DMS153 treated with DMSO at 0.1 percent for 48 hours (cell line): ENCODE results near the gene POFUT2.

Source experiments
- DNase-seq: peaks from one replicate; lab custom pipeline; 2025; ENCODE audit not compliant: unreplicated experiment; lab: John Stamatoyannopoulos, UW

POFUT2 gene

GRCh38 chr21:45250914-45251634 is 36.6 kb downstream of the POFUT2 start:
- DNase-seq, result no peak

GRCh38 chr21:45250272-45250671 is 37.4 kb downstream of the POFUT2 start:
- DNase-seq, result no peak

GRCh38 chr21:45249626-45250025 is 38.1 kb downstream of the POFUT2 start:
- DNase-seq, result no peak

- no peak for DNase-seq
These were observed 38.8 kb downstream of the POFUT2 start for GRCh38 chr21:45248893-45249381.

GRCh38 chr21:45248301-45248892 is 39.3 kb downstream of the POFUT2 start:
- no peak for DNase-seq

- no peak for DNase-seq
These were observed 41.0 kb downstream of the POFUT2 start for GRCh38 chr21:45246386-45247320.

- DNase-seq, result no peak
These were observed 42.8 kb downstream of the POFUT2 start for GRCh38 chr21:45244799-45245340.

- no peak for DNase-seq
These were observed 44.1 kb downstream of the POFUT2 start for GRCh38 chr21:45243603-45244002.

GRCh38 chr21:45241357-45241756 is 46.3 kb downstream of the POFUT2 start:
- DNase-seq, result no peak

GRCh38 chr21:45237401-45237800 is 50.3 kb downstream of the POFUT2 start:
- DNase-seq, result no peak

- DNase-seq, result no peak
These were observed 51.2 kb downstream of the POFUT2 start for GRCh38 chr21:45236481-45236880.

GRCh38 chr21:45235488-45235887 is 52.2 kb downstream of the POFUT2 start:
- DNase-seq, result no peak

GRCh38 chr21:45234965-45235364 is 52.7 kb downstream of the POFUT2 start:
- DNase-seq, result no peak

- no peak for DNase-seq
These were observed 53.6 kb downstream of the POFUT2 start for GRCh38 chr21:45234127-45234526.

- DNase-seq, result no peak
These were observed 56.0 kb downstream of the POFUT2 start for GRCh38 chr21:45231705-45232104.

- DNase-seq, result no peak
These were observed 58.9 kb downstream of the POFUT2 start for GRCh38 chr21:45228656-45229240.

- DNase-seq, result no peak
These were observed 59.5 kb downstream of the POFUT2 start for GRCh38 chr21:45228171-45228641.

- DNase-seq, result no peak
These were observed 60.0 kb downstream of the POFUT2 start for GRCh38 chr21:45227735-45228134.

- DNase-seq, result no peak
These were observed 61.0 kb downstream of the POFUT2 start for GRCh38 chr21:45226540-45227326.

- DNase-seq, result no peak
These were observed 61.9 kb downstream of the POFUT2 start for GRCh38 chr21:45225741-45226327.
